Heart left ventricle (tissue), 16 donors: ENCODE data around the gene MAMDC4. TPM values are rescaled to one million over a fixed set of nuclear protein-coding genes. Genes with fewer than 3 reads are reported as not detected.

Source experiments
- ATAC-seq, 4 donors: fragments of 200-7000 bp; cut with Tn5 transposase; one replicate each; pipeline ENCODE4 v1.9.1; 2020 to 2022; ENCODE audit warnings: moderate library complexity in 4 of 4, mild to moderate bottlenecking in 3 of 4, moderate number of reproducible peaks in 1 of 4
- DNase-seq, 5 donors: peaks; one replicate each; pipeline ENCODE4 v3.0.0-alpha.2; 2020
- H3K27ac ChIP-seq, 12 donors: fragments of 200-600 bp; sonication (generic) in 4 of 12; one replicate each; pipeline versions ENCODE4 v1.5.0 to v1.8.0; 2016 to 2022; ENCODE audit warnings: mild to moderate bottlenecking in 2 of 12
- H3K27me3 ChIP-seq, 9 donors: fragments of 200-600 bp; sonication (generic) in 2 of 9; one replicate each; pipeline versions ENCODE4 v1.5.1 to v1.8.0; 2016 to 2022; ENCODE audit warnings: mild to moderate bottlenecking in 3 of 9
- H3K36me3 ChIP-seq, 9 donors: fragments of 200-600 bp; sonication (generic) in 2 of 9; one replicate each; pipeline versions ENCODE4 v1.5.0 to v1.8.0; 2018 to 2022; ENCODE audit warnings: mild to moderate bottlenecking in 2 of 9
- H3K4me1 ChIP-seq, 12 donors: fragments of 200-600 bp; sonication (generic) in 4 of 12; one replicate each; pipeline versions ENCODE4 v1.5.0 to v1.8.0; 2016 to 2022; ENCODE audit warnings: mild to moderate bottlenecking in 3 of 12
- H3K4me3 ChIP-seq, 12 donors: fragments of 200-600 bp; sonication (generic) in 4 of 12; one replicate each; pipeline versions ENCODE4 v1.5.0 to v1.8.0; 2017 to 2022; ENCODE audit warnings: mild to moderate bottlenecking in 9 of 12, moderate library complexity in 4 of 12
- H3K9me3 ChIP-seq, 12 donors: fragments of 200-600 bp; sonication (generic) in 4 of 12; one replicate each; pipeline versions ENCODE4 v1.5.0 to v1.8.0; 2016 to 2022; ENCODE audit warnings: mild to moderate bottlenecking in 1 of 12
- CTCF ChIP-seq, 12 donors: fragments of 200-600 bp; sonication (generic) in 4 of 12; IDR thresholded peaks; one replicate each; pipeline versions ENCODE4 v1.5.0 to v1.8.0; 2018 to 2022; ENCODE audit warnings: antibody characterized with exemption in 12 of 12, mild to moderate bottlenecking in 5 of 12
- POLR2A ChIP-seq, 2 donors: fragments of 450-650 bp; IDR thresholded peaks; one replicate each; pipeline ENCODE4 v1.6.1; 2017; ENCODE audit warnings: antibody characterized with exemption in 2 of 2, mild to moderate bottlenecking in 2 of 2, moderate library complexity in 2 of 2
- WGBS, 4 donors: extraction: QIAGEN DNeasy Blood & Tissue Kit in 2 of 4; methylation state at CpG; one replicate each; pipeline versions ENCODE4 v1.1.5 to v1.1.7; 2013 to 2018; 5-methylcytosine and 5-hydroxymethylcytosine counted together
- intact Hi-C, 10 donors: fragments of 100-400 bp; cut with DNase I; formaldehyde crosslinking; loops; one replicate each; pipeline versions ENCODE4 v1.11.1 to v1.14.2; 2022
- polyA plus RNA-seq, 2 donors: library from polyadenylated mRNA; stranded (reverse); fragments of 200-250 nt; gene quantifications; one replicate each; pipeline ENCODE4 v1.2.3, GENCODE V29; 2013
- total RNA-seq, 9 donors: library from RNA; depleted of rRNA in 2 of 9; stranded (reverse); fragments of >200 nt in 2 of 9; fragmentation: NEBNext Ultra II Directional in 3 of 9; extraction: Animal tissue kit (Norgen Biotek cat#: 25700) in 3 of 9; gene quantifications; one replicate each; pipeline versions ENCODE4 v1.1.0 to v1.2.4, GENCODE V29; 2016 to 2023
- donor health status: ischemic (EF 13 %, LVEDD 7.1; RV severe dilation, severe dysfunction).
- donor health status: healthy with polysubstance abuse.
- donor health status: DM: no; HTN: yes; CAD: no.
- donor health status: DM: no; HTN: no; CAD: no.
- donor health status: ischemic (EF 25% LVEDD 6.9; RV normal size, moderate dysfunction).
- donor health status: ischemic (EF 25% LVEDD 5.7; RV mildly dilated, moderate dysfunction).
- donor health status: healthy.
- donor health status: DM: yes; HTN: yes; CAD: no.
- donor health status: ischemic (EF 35%, LVEDD 5.7; RV mildly dilated, moderate dysfunction).
- donor health status: nonischemic (EF 11% LVEDD 7.7; RV severe dilation, severe dysfunction).
- donor health status: DM: yes; HTN: yes; CAD: no.
- donor health status: PGD.
- donor health status: ischemic (EF 29% LVEDD 5.4; RV normal size, mild dysfunction).
- donor health status: nonischemic (EF 23%, LVEDD 6.1; RV moderate dilation, normal function).

The MAMDC4 gene
- total and polyA plus RNA-seq, 11 donors = 2.9 to 14.9 (median 6.1) TPM

GRCh38 chr9:136885950-136886578 lies 33.9 kb downstream of the MAMDC4 start, which contains the start of gene TRAF2:
Gene TRAF2, plus strand, starts transcription at chr9:136886516. Its CDS starts 12,225 bp downstream, at chr9:136898741.
- intact Hi-C loops = loop anchor here in 7 of 10 donors (1.0 to 10.0 kb wide), 8 partner anchors 36 to 139 kb away; partner anchors contain the start of genes PHPT1 (in 3 of the 7), ABCA2 (in 1 of the 7) and FBXW5 (in 1 of the 7)
- no peaks in the 10 kb centered on the region for H3K9me3 ChIP-seq

GRCh38 chr9:136886610-136887597 lies 34.8 kb downstream of the MAMDC4 start:
- H3K4me1 ChIP-seq = peaks cover 5 to 48% (median 27%) of the 10 kb centered on the region in 12 donors
- 1 to 3% (median 2%) methylated on average over 39 to 76 of the region's 76 CpGs for WGBS, 4 donors
- DNase-seq (no peak), ATAC-seq (peak in 3 of 4 donors; percentile 4 to 40 (median 13))
- H3K27me3 ChIP-seq = no peaks in the 10 kb centered on the region
- no peaks in the 10 kb centered on the region for H3K9me3 ChIP-seq
- H3K36me3 ChIP-seq = peaks cover 0 to 19% (median 0%) of the 10 kb centered on the region in 9 donors
- TF ChIP-seq POLR2A (IDR thresholded peaks at IDR 0.05) = no peak
- TF ChIP-seq CTCF (IDR thresholded peaks at IDR 0.05) = no peak
- H3K4me3 ChIP-seq = peak overlapping the region; percentile 73 to 93 (median 84)
- intact Hi-C loops = loop anchor here in 7 of 10 donors (1.0 to 10.0 kb wide), 8 partner anchors 35 to 138 kb away; partner anchors contain the start of genes PHPT1 (in 3 of the 7), ABCA2 (in 1 of the 7) and FBXW5 (in 1 of the 7)
- peak overlapping the region in 11 of 12 donors; percentile 73 to 93 (median 87) for H3K27ac ChIP-seq

More at GRCh38 chr9:136885950-136886578, 33.9 kb downstream of the MAMDC4 start, which contains the start of gene TRAF2:
- ATAC-seq = peak; percentile 98 to 99 (median 98)
- Histone ChIP-seq H3K4me3 (peak within 1 kb of the TSS; percentile 73 to 93 (median 84)), H3K27me3 (no peaks in the 10 kb centered on the region), H3K4me1 (peaks cover 5 to 56% (median 34%) of the 10 kb centered on the region in 12 donors), H3K36me3 (peaks cover 0 to 11% (median 0%) of the 10 kb centered on the region in 9 donors), H3K27ac (peak within 1 kb of the TSS in 11 of 12 donors; percentile 73 to 93 (median 87))
- TF ChIP-seq CTCF (IDR thresholded peaks at IDR 0.05) (no peak), POLR2A (IDR thresholded peaks at IDR 0.05) (peak in 1 of 2 donors; percentile 85)
- WGBS, 4 donors = 0 to 1% (median 0%) methylated on average over 29 to 88 of the region's 88 CpGs
- DNase-seq = peak; percentile 98 to 99 (median 99)

- no peak for ATAC-seq
- intact Hi-C loops = loop anchor here in 5 of 10 donors (5.0 to 10.0 kb wide), 6 partner anchors 34 to 136 kb away; partner anchors contain the start of genes ABCA2 (in 1 of the 5) and FBXW5 (in 1 of the 5)
Observed at GRCh38 chr9:136888454-136888853, 36.3 kb downstream of the MAMDC4 start.

More at GRCh38 chr9:136888454-136888853, 36.3 kb downstream of the MAMDC4 start:
- Histone ChIP-seq H3K27ac (no peak overlapping the region), H3K36me3 (peaks cover 0 to 29% (median 6%) of the 10 kb centered on the region in 9 donors), H3K4me1 (peaks cover 5 to 33% (median 17%) of the 10 kb centered on the region in 12 donors), H3K27me3 (no peaks in the 10 kb centered on the region), H3K9me3 (no peaks in the 10 kb centered on the region), H3K4me3 (no peak overlapping the region)
- TF ChIP-seq CTCF (IDR thresholded peaks at IDR 0.05) = no peak
- no peak for TF ChIP-seq POLR2A (IDR thresholded peaks at IDR 0.05)
- no peak for DNase-seq
- WGBS, 4 donors = 77 to 86% (median 80%) methylated on average over 5 to 8 of the region's 8 CpGs
